DMS153 treated with DMSO at 0.1 percent for 48 hours (cell line): ENCODE results near the gene BID.

Experiments used
- DNase-seq: peaks from one replicate; lab custom pipeline; 2025; ENCODE audit not compliant: unreplicated experiment; lab: John Stamatoyannopoulos, UW

Gene BID

GRCh38 chr22:17739196-17739975 lies 34.9 kb downstream of the BID start:
- no peak for DNase-seq

GRCh38 chr22:17738386-17739128 lies 35.7 kb downstream of the BID start:
- DNase-seq, result no peak

- DNase-seq, result no peak
These were observed 40.1 kb downstream of the BID start for GRCh38 chr22:17734187-17734586.

GRCh38 chr22:17733466-17733865 lies 40.8 kb downstream of the BID start:
- no peak for DNase-seq

GRCh38 chr22:17732251-17732854 lies 41.9 kb downstream of the BID start:
- DNase-seq, result no peak

- DNase-seq, result no peak
These were observed 44.7 kb downstream of the BID start for GRCh38 chr22:17729561-17729960.

- DNase-seq, result no peak
These were observed 45.5 kb downstream of the BID start for GRCh38 chr22:17728786-17729185.

GRCh38 chr22:17726928-17727897 lies 47.1 kb downstream of the BID start:
- no peak for DNase-seq

- no peak for DNase-seq
These were observed 48.0 kb downstream of the BID start for GRCh38 chr22:17726006-17726927.

- DNase-seq, result no peak
These were observed 48.8 kb downstream of the BID start for GRCh38 chr22:17725500-17725796.

- no peak for DNase-seq
These were observed 49.4 kb downstream of the BID start for GRCh38 chr22:17724678-17725499.

GRCh38 chr22:17724241-17724640 lies 50.0 kb downstream of the BID start:
- no peak for DNase-seq

GRCh38 chr22:17719911-17720310 lies 54.4 kb downstream of the BID start:
- DNase-seq, result no peak

GRCh38 chr22:17717708-17718107 lies 56.6 kb downstream of the BID start:
- no peak for DNase-seq

GRCh38 chr22:17716529-17716928 lies 57.7 kb downstream of the BID start:
- no peak for DNase-seq

GRCh38 chr22:17712441-17712840 lies 61.8 kb downstream of the BID start:
- no peak for DNase-seq

GRCh38 chr22:17710023-17710422 lies 64.2 kb downstream of the BID start:
- DNase-seq, result no peak

GRCh38 chr22:17707526-17707925 lies 66.7 kb downstream of the BID start:
- DNase-seq, result no peak

- no peak for DNase-seq
These were observed 67.3 kb downstream of the BID start for GRCh38 chr22:17706947-17707346.
